Astrocyte of the cerebellum (primary cell): ENCODE results near the gene ZNF343.

Source experiments
- DNase-seq: peaks from one replicate; pipeline ENCODE4 v3.0.0-alpha.2; 2011; ENCODE audit warnings: low read depth
- H3K4me3 ChIP-seq: 2 replicates; pipeline ENCODE4 v1.5.1; 2011; ENCODE audit warnings: mild to moderate bottlenecking, low read depth, low read length, moderate library complexity
- CTCF ChIP-seq: IDR thresholded peaks from 2 replicates; pipeline ENCODE4 v1.5.1; 2012; ENCODE audit warnings: low read length, low read depth, moderate library complexity, mild to moderate bottlenecking; ENCODE audit errors: missing control alignments
- in situ Hi-C: cut with HindIII; loops from 2 replicates; pipeline ENCODE4 v1.10.0; 2017; ENCODE audit warnings: low sequenced_read_pairs

Gene ZNF343

DNA sequence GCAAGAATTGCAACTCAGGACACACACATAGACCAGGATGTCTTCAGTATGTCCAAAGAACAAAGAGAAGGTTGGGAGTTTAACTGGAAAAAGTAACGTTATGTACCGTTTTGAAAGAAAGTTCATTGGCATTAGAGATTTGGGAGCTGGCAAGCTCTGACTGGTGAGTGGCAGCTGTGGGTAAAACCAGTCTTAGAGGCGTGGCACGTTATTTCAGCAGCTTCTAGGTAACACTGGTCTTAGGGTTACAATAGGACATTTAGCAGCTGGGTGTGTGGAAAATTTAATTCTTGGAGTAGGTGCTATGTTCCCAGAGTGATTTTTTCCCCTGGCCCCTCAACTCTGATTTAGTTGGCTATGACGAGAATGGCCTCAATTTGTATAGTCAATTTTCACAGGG lies 57.3 kb downstream of the ZNF343 start:
- in situ Hi-C loops, result no loop called here
- no peak for DNase-seq
- no peak for TF ChIP-seq CTCF
- H3K4me3 ChIP-seq, result no peak overlapping the region

DNA sequence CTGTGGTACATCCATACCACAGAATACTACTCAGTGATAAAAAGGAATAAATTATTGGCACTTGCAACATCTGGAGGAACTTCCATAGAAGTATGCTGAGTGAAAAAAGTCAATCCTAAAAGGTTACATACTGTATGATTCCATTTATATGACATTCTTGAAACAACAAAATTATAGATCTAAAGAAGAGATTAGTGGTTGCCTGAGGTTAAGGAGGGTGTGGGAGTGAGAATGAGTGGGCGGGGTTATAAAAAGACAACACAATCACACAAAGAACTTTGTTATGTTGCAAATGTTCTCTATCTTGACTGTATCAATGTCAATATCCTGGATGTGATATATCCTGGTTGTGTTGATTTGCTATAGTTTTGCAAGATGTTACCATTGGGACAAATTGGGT lies 59.3 kb downstream of the ZNF343 start:
- DNase-seq, result no peak
- no peak for TF ChIP-seq CTCF
- H3K4me3 ChIP-seq, result no peak overlapping the region
- in situ Hi-C loops, result no loop called here

- no peak for TF ChIP-seq CTCF
- no peak overlapping the region for H3K4me3 ChIP-seq
- no peak for DNase-seq
- in situ Hi-C loops, result no loop called here
Observed at GRCh38 chr20:2446845-2447244, 61.9 kb downstream of the ZNF343 start.
